Gastrocnemius medialis (tissue), 4 donors: ENCODE measurements around the gene CCDC170. TPM values are rescaled to one million over a fixed set of nuclear protein-coding genes. Genes with fewer than 3 reads are reported as not detected.

Experiments used
- ATAC-seq, 2 donors: fragments of 150-250 bp; one replicate each; pipeline ENCODE4 v1.9.1; 2016
- DNase-seq, 2 donors: peaks; one replicate each; pipeline ENCODE4 v3.0.0-alpha.2; 2019
- H3K27ac ChIP-seq, 4 donors: fragments of 200-600 bp; sonication (generic); 1 replicate in 1 of 4; 2 replicates in 3 of 4; pipeline ENCODE4 v1.5.1; 2016 to 2018; ENCODE audit warnings: mild to moderate bottlenecking in 2 of 4, moderate library complexity in 1 of 4
- H3K27me3 ChIP-seq, 3 donors: fragments of 200-600 bp; sonication (generic) in 2 of 3; 1 replicate in 1 of 3; 2 replicates in 2 of 3; pipeline versions ENCODE4 v1.5.1 to v1.6.0; 2016 to 2019; ENCODE audit warnings: mild to moderate bottlenecking in 1 of 3, moderate library complexity in 1 of 3
- H3K36me3 ChIP-seq, 2 donors: fragments of 200-600 bp; sonication (generic) in 1 of 2; one replicate each; pipeline ENCODE4 v1.5.1; 2017 to 2018
- H3K4me1 ChIP-seq, 2 donors: fragments of 200-600 bp; sonication (generic) in 1 of 2; one replicate each; pipeline ENCODE4 v1.5.1; 2016 to 2017; ENCODE audit warnings: mild to moderate bottlenecking in 2 of 2
- H3K4me3 ChIP-seq, 4 donors: fragments of 200-600 bp; sonication (generic) in 3 of 4; 1 replicate in 1 of 4; 2 replicates in 3 of 4; pipeline ENCODE4 v1.5.1; 2016 to 2019; ENCODE audit warnings: mild to moderate bottlenecking in 2 of 4
- H3K9me3 ChIP-seq, 3 donors: fragments of 200-600 bp; sonication (generic) in 2 of 3; 1 replicate in 1 of 3; 2 replicates in 2 of 3; pipeline ENCODE4 v1.5.1; 2016 to 2019
- POLR2A ChIP-seq, 2 donors: fragments of 450-650 bp; IDR thresholded peaks; one replicate each; pipeline ENCODE4 v1.6.1; 2017; ENCODE audit warnings: antibody characterized with exemption in 2 of 2, mild to moderate bottlenecking in 2 of 2, moderate library complexity in 2 of 2
- in situ Hi-C, 4 donors: fragments of 200-750 bp; cut with MboI; loops; one replicate each; pipeline versions ENCODE4 v1.15.0 to v1.8.0; 2017; ENCODE audit warnings: low sequenced_read_pairs in 4 of 4
- intact Hi-C: fragments of 100-400 bp; cut with DNase I; formaldehyde crosslinking; loops from one replicate; pipeline ENCODE4 v1.15.1; 2023; ENCODE audit warnings: low total_unique reads
- total RNA-seq, 4 donors: library from RNA; depleted of rRNA; stranded (reverse); fragments of >200 nt; gene quantifications; one replicate each; pipeline versions ENCODE4 v1.1.0 to v1.2.3, GENCODE V29; 2016
- TF ChIP-seq, protein P1 (sequence below), 5 experiments: fragments of 450-650 bp in 3 of 5; fragments of 200-600 bp in 2 of 5; sonication (generic) in 2 of 5; IDR thresholded peaks in 4 of 5; conservative IDR thresholded peaks in 1 of 5; 1 replicate in 4 of 5; 2 replicates in 1 of 5; pipeline ENCODE4 v1.5.1; 2016 to 2019; ENCODE audit warnings: antibody characterized with exemption in 5 of 5, mild to moderate bottlenecking in 3 of 5, moderate library complexity in 3 of 5

CCDC170 gene
- total RNA-seq, 4 donors from 2014 or later, result 0.04 to 0.05 TPM; not detected in 2

GRCh38 chr6:151585741-151586140, 91.9 kb downstream of the CCDC170 start:
- intact Hi-C loops, result no loop called here
- Histone ChIP-seq H3K4me1 (no peaks in the 10 kb centered on the region), H3K27ac (no peak overlapping the region), H3K36me3 (no peaks in the 10 kb centered on the region), H3K4me3 (no peak overlapping the region), H3K9me3 (no peaks in the 10 kb centered on the region), H3K27me3 (no peaks in the 10 kb centered on the region)
- no peak for DNase-seq
- TF ChIP-seq POLR2A (IDR thresholded peaks at IDR 0.05), result no peak
- TF ChIP-seq, protein P1, sequence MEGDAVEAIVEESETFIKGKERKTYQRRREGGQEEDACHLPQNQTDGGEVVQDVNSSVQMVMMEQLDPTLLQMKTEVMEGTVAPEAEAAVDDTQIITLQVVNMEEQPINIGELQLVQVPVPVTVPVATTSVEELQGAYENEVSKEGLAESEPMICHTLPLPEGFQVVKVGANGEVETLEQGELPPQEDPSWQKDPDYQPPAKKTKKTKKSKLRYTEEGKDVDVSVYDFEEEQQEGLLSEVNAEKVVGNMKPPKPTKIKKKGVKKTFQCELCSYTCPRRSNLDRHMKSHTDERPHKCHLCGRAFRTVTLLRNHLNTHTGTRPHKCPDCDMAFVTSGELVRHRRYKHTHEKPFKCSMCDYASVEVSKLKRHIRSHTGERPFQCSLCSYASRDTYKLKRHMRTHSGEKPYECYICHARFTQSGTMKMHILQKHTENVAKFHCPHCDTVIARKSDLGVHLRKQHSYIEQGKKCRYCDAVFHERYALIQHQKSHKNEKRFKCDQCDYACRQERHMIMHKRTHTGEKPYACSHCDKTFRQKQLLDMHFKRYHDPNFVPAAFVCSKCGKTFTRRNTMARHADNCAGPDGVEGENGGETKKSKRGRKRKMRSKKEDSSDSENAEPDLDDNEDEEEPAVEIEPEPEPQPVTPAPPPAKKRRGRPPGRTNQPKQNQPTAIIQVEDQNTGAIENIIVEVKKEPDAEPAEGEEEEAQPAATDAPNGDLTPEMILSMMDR (IDR thresholded peaks at IDR 0.05 in 4 of 5, conservative IDR thresholded peaks at IDR 0.05 in 1 of 5), result no peak
- in situ Hi-C loops, result no loop called here
- ATAC-seq, result no peak

DNA sequence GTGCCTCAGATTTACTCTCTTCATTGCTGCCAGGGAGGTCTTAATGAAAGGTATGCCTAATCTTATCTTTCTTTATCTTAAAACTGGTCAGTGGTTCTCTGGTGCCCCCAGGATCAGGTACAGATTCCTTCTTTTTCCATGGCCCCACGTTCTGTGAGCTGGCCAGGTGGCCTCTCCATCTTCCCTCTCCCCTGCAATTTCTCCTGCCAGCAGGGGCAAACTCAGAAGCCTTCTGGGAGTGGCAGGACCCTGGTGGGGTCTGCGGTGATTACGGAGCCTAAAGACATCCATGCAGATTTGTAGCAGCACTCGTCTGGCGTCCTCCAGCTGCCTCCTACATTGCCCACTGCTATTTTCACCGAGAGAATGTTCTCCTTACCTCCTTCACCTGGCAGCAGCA, 95.8 kb downstream of the CCDC170 start:
- intact Hi-C loops, result no loop called here
- in situ Hi-C loops, result no loop called here
- Histone ChIP-seq H3K27me3 (no peaks in the 10 kb centered on the region), H3K4me3 (no peak overlapping the region), H3K36me3 (no peaks in the 10 kb centered on the region), H3K27ac (no peak overlapping the region), H3K9me3 (no peaks in the 10 kb centered on the region), H3K4me1 (no peaks in the 10 kb centered on the region)
- DNase-seq, result no peak
- TF ChIP-seq, protein P1 (IDR thresholded peaks at IDR 0.05 in 4 of 5, conservative IDR thresholded peaks at IDR 0.05 in 1 of 5), result no peak
- no peak for TF ChIP-seq POLR2A (IDR thresholded peaks at IDR 0.05)
- no peak for ATAC-seq

DNA sequence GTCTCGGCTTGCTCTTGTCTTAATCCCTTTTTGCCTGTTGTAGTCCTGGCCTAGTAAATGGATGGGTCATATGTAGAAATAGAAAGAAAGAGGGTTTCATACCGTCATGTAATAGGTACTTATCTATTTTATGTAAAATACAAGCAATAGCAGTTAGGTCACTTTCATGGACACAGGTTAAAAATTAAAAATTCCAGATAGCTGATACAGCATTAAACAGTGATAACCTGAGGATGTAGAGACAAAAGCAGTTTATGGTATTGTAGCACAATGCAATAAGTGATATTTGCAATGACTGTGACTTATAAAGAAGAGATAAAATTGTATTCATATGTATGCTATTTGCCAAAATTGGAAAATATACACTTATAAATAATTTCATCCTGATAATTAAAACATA, 96.9 kb downstream of the CCDC170 start:
- Histone ChIP-seq H3K9me3 (no peaks in the 10 kb centered on the region), H3K4me1 (no peaks in the 10 kb centered on the region), H3K36me3 (no peaks in the 10 kb centered on the region), H3K4me3 (no peak overlapping the region), H3K27me3 (no peaks in the 10 kb centered on the region), H3K27ac (no peak overlapping the region)
- DNase-seq (no peak), ATAC-seq (no peak)
- TF ChIP-seq, protein P1 (IDR thresholded peaks at IDR 0.05 in 4 of 5, conservative IDR thresholded peaks at IDR 0.05 in 1 of 5), result no peak
- no peak for TF ChIP-seq POLR2A (IDR thresholded peaks at IDR 0.05)
- intact Hi-C loops (no loop called here), in situ Hi-C loops (no loop called here)

GRCh38 chr6:151592449-151593159, 98.8 kb downstream of the CCDC170 start:
- Histone ChIP-seq H3K9me3 (no peaks in the 10 kb centered on the region), H3K4me3 (no peak overlapping the region), H3K27me3 (no peaks in the 10 kb centered on the region), H3K36me3 (no peaks in the 10 kb centered on the region), H3K4me1 (no peaks in the 10 kb centered on the region), H3K27ac (no peak overlapping the region)
- in situ Hi-C loops (no loop called here), intact Hi-C loops (no loop called here)
- DNase-seq, result no peak
- TF ChIP-seq, protein P1 (IDR thresholded peaks at IDR 0.05 in 4 of 5, conservative IDR thresholded peaks at IDR 0.05 in 1 of 5), result no peak
- TF ChIP-seq POLR2A (IDR thresholded peaks at IDR 0.05), result no peak
- ATAC-seq, result no peak
